ENCODE data around the gene ACTN1.

Gene ACTN1

GRCh38 chr14:68842298-68842697 lies 136.8 kb downstream of the ACTN1 start:
- H3K36me3 ChIP-seq (ENCODE audit: control insufficient read depth in 1 of 2, insufficient read depth in 2 of 2, low read length in 2 of 2) = no peaks in the 10 kb centered on the region
- H3K9me3 ChIP-seq (ENCODE audit: control insufficient read depth in 1 of 2, low read length in 2 of 2) = no peaks in the 10 kb centered on the region
- no peak overlapping the region for H3K27ac ChIP-seq (ENCODE audit: low read depth, low read length)
- H3K9ac ChIP-seq (ENCODE audit: low read depth in 1 of 2, low read length in 2 of 2) = no peak overlapping the region
- H3K4me3 ChIP-seq (ENCODE audit: low read depth in 1 of 2, low read length in 2 of 2) = no peak overlapping the region
- no peaks in the 10 kb centered on the region for H3K27me3 ChIP-seq (ENCODE audit: control insufficient read depth in 1 of 2, insufficient read depth in 2 of 2, low read length in 2 of 2)
- peaks cover 4 to 14% of the 10 kb centered on the region in 2 donors for H3K4me1 ChIP-seq (ENCODE audit: control insufficient read depth in 1 of 2, insufficient read depth in 2 of 2, low read length in 2 of 2)

GRCh38 chr14:68841016-68841809 lies 137.9 kb downstream of the ACTN1 start:
- Histone ChIP-seq H3K27ac (ENCODE audit: low read depth, low read length) (no peak overlapping the region), H3K36me3 (ENCODE audit: control insufficient read depth in 1 of 2, insufficient read depth in 2 of 2, low read length in 2 of 2) (no peaks in the 10 kb centered on the region), H3K27me3 (ENCODE audit: control insufficient read depth in 1 of 2, insufficient read depth in 2 of 2, low read length in 2 of 2) (no peaks in the 10 kb centered on the region), H3K9me3 (ENCODE audit: control insufficient read depth in 1 of 2, low read length in 2 of 2) (peaks cover under 1 to 2% of the 10 kb centered on the region in 2 donors), H3K4me1 (ENCODE audit: control insufficient read depth in 1 of 2, insufficient read depth in 2 of 2, low read length in 2 of 2) (peaks cover 4 to 14% of the 10 kb centered on the region in 2 donors), H3K4me3 (ENCODE audit: low read depth in 1 of 2, low read length in 2 of 2) (no peak overlapping the region), H3K9ac (ENCODE audit: low read depth in 1 of 2, low read length in 2 of 2) (no peak overlapping the region)

- Histone ChIP-seq H3K27me3 (ENCODE audit: control insufficient read depth in 1 of 2, insufficient read depth in 2 of 2, low read length in 2 of 2) (no peaks in the 10 kb centered on the region), H3K36me3 (ENCODE audit: control insufficient read depth in 1 of 2, insufficient read depth in 2 of 2, low read length in 2 of 2) (no peaks in the 10 kb centered on the region), H3K27ac (ENCODE audit: low read depth, low read length) (no peak overlapping the region), H3K9me3 (ENCODE audit: control insufficient read depth in 1 of 2, low read length in 2 of 2) (peaks cover 5 to 6% of the 10 kb centered on the region in 2 donors), H3K4me1 (ENCODE audit: control insufficient read depth in 1 of 2, insufficient read depth in 2 of 2, low read length in 2 of 2) (peaks cover 4 to 14% of the 10 kb centered on the region in 2 donors), H3K9ac (ENCODE audit: low read depth in 1 of 2, low read length in 2 of 2) (no peak overlapping the region), H3K4me3 (ENCODE audit: low read depth in 1 of 2, low read length in 2 of 2) (no peak overlapping the region)
Observed at GRCh38 chr14:68840454-68840853, 138.6 kb downstream of the ACTN1 start.

GRCh38 chr14:68836082-68836481 lies 143.0 kb downstream of the ACTN1 start:
- no peak overlapping the region for H3K27ac ChIP-seq (ENCODE audit: low read depth, low read length)
- H3K4me1 ChIP-seq (ENCODE audit: control insufficient read depth in 1 of 2, insufficient read depth in 2 of 2, low read length in 2 of 2) = peaks cover 0 to under 1% of the 10 kb centered on the region in 2 donors
- no peak overlapping the region for H3K4me3 ChIP-seq (ENCODE audit: low read depth in 1 of 2, low read length in 2 of 2)
- H3K9ac ChIP-seq (ENCODE audit: low read depth in 1 of 2, low read length in 2 of 2) = no peak overlapping the region
- H3K27me3 ChIP-seq (ENCODE audit: control insufficient read depth in 1 of 2, insufficient read depth in 2 of 2, low read length in 2 of 2) = no peaks in the 10 kb centered on the region
- no peaks in the 10 kb centered on the region for H3K36me3 ChIP-seq (ENCODE audit: control insufficient read depth in 1 of 2, insufficient read depth in 2 of 2, low read length in 2 of 2)
- H3K9me3 ChIP-seq (ENCODE audit: control insufficient read depth in 1 of 2, low read length in 2 of 2) = peaks cover 5 to 6% of the 10 kb centered on the region in 2 donors

GRCh38 chr14:68834816-68835215 lies 144.3 kb downstream of the ACTN1 start:
- Histone ChIP-seq H3K9me3 (ENCODE audit: control insufficient read depth in 1 of 2, low read length in 2 of 2) (peaks cover 5 to 6% of the 10 kb centered on the region in 2 donors), H3K4me3 (ENCODE audit: low read depth in 1 of 2, low read length in 2 of 2) (no peak overlapping the region), H3K9ac (ENCODE audit: low read depth in 1 of 2, low read length in 2 of 2) (no peak overlapping the region)

GRCh38 chr14:68828698-68829097 lies 150.4 kb downstream of the ACTN1 start:
- H3K36me3 ChIP-seq (ENCODE audit: control insufficient read depth in 1 of 2, insufficient read depth in 2 of 2, low read length in 2 of 2) = no peaks in the 10 kb centered on the region
- no peak overlapping the region for H3K4me3 ChIP-seq (ENCODE audit: low read depth in 1 of 2, low read length in 2 of 2)
- no peaks in the 10 kb centered on the region for H3K9me3 ChIP-seq (ENCODE audit: control insufficient read depth in 1 of 2, low read length in 2 of 2)
- no peak overlapping the region for H3K9ac ChIP-seq (ENCODE audit: low read depth in 1 of 2, low read length in 2 of 2)
- no peaks in the 10 kb centered on the region for H3K27me3 ChIP-seq (ENCODE audit: control insufficient read depth in 1 of 2, insufficient read depth in 2 of 2, low read length in 2 of 2)
- no peak overlapping the region for H3K27ac ChIP-seq (ENCODE audit: low read depth, low read length)
- peaks cover 0 to 14% of the 10 kb centered on the region in 2 donors for H3K4me1 ChIP-seq (ENCODE audit: control insufficient read depth in 1 of 2, insufficient read depth in 2 of 2, low read length in 2 of 2)

More at GRCh38 chr14:68834816-68835215, 144.3 kb downstream of the ACTN1 start:
- no peaks in the 10 kb centered on the region for H3K4me1 ChIP-seq (ENCODE audit: control insufficient read depth in 1 of 2, insufficient read depth in 2 of 2, low read length in 2 of 2)
- no peaks in the 10 kb centered on the region for H3K27me3 ChIP-seq (ENCODE audit: control insufficient read depth in 1 of 2, insufficient read depth in 2 of 2, low read length in 2 of 2)
- H3K36me3 ChIP-seq (ENCODE audit: control insufficient read depth in 1 of 2, insufficient read depth in 2 of 2, low read length in 2 of 2) = no peaks in the 10 kb centered on the region
- no peak overlapping the region for H3K27ac ChIP-seq (ENCODE audit: low read depth, low read length)

- no peaks in the 10 kb centered on the region for H3K27me3 ChIP-seq (ENCODE audit: control insufficient read depth in 1 of 2, insufficient read depth in 2 of 2, low read length in 2 of 2)
- H3K4me3 ChIP-seq (ENCODE audit: low read depth in 1 of 2, low read length in 2 of 2) = no peak overlapping the region
- H3K9ac ChIP-seq (ENCODE audit: low read depth in 1 of 2, low read length in 2 of 2) = peak overlapping the region in 1 of 2 donors; percentile 18
- H3K4me1 ChIP-seq (ENCODE audit: control insufficient read depth in 1 of 2, insufficient read depth in 2 of 2, low read length in 2 of 2) = peaks cover 6 to 14% of the 10 kb centered on the region in 2 donors
- H3K36me3 ChIP-seq (ENCODE audit: control insufficient read depth in 1 of 2, insufficient read depth in 2 of 2, low read length in 2 of 2) = no peaks in the 10 kb centered on the region
- no peaks in the 10 kb centered on the region for H3K9me3 ChIP-seq (ENCODE audit: control insufficient read depth in 1 of 2, low read length in 2 of 2)
- no peak overlapping the region for H3K27ac ChIP-seq (ENCODE audit: low read depth, low read length)
Observed at GRCh38 chr14:68825729-68826128, 153.4 kb downstream of the ACTN1 start.

GRCh38 chr14:68824517-68825347 lies 154.4 kb downstream of the ACTN1 start:
- H3K9ac ChIP-seq (ENCODE audit: low read depth in 1 of 2, low read length in 2 of 2) = no peak overlapping the region
- H3K9me3 ChIP-seq (ENCODE audit: control insufficient read depth in 1 of 2, low read length in 2 of 2) = no peaks in the 10 kb centered on the region
- H3K4me1 ChIP-seq (ENCODE audit: control insufficient read depth in 1 of 2, insufficient read depth in 2 of 2, low read length in 2 of 2) = peaks cover 14 to 21% of the 10 kb centered on the region in 2 donors
- no peaks in the 10 kb centered on the region for H3K36me3 ChIP-seq (ENCODE audit: control insufficient read depth in 1 of 2, insufficient read depth in 2 of 2, low read length in 2 of 2)
- no peaks in the 10 kb centered on the region for H3K27me3 ChIP-seq (ENCODE audit: control insufficient read depth in 1 of 2, insufficient read depth in 2 of 2, low read length in 2 of 2)
- H3K4me3 ChIP-seq (ENCODE audit: low read depth in 1 of 2, low read length in 2 of 2) = peak overlapping the region; percentile 25 to 41
- no peak overlapping the region for H3K27ac ChIP-seq (ENCODE audit: low read depth, low read length)

GRCh38 chr14:68824207-68824516 lies 154.9 kb downstream of the ACTN1 start:
- H3K27me3 ChIP-seq (ENCODE audit: control insufficient read depth in 1 of 2, insufficient read depth in 2 of 2, low read length in 2 of 2) = no peaks in the 10 kb centered on the region
- no peaks in the 10 kb centered on the region for H3K36me3 ChIP-seq (ENCODE audit: control insufficient read depth in 1 of 2, insufficient read depth in 2 of 2, low read length in 2 of 2)
- no peak overlapping the region for H3K27ac ChIP-seq (ENCODE audit: low read depth, low read length)
- peaks cover 18 to 25% of the 10 kb centered on the region in 2 donors for H3K4me1 ChIP-seq (ENCODE audit: control insufficient read depth in 1 of 2, insufficient read depth in 2 of 2, low read length in 2 of 2)
- H3K4me3 ChIP-seq (ENCODE audit: low read depth in 1 of 2, low read length in 2 of 2) = no peak overlapping the region
- no peaks in the 10 kb centered on the region for H3K9me3 ChIP-seq (ENCODE audit: control insufficient read depth in 1 of 2, low read length in 2 of 2)
- H3K9ac ChIP-seq (ENCODE audit: low read depth in 1 of 2, low read length in 2 of 2) = no peak overlapping the region
